GM10266 (cell line): ENCODE results near the gene CRYL1.

Experiments
- DNase-seq: peaks from one replicate; pipeline ENCODE4 v3.0.0; 2012; ENCODE audit errors: extremely low spot score
- TF ChIP-seq, protein P1 (sequence below): IDR thresholded peaks from 2 replicates; pipeline ENCODE4 v1.5.1; 2012; ENCODE audit warnings: mild to moderate bottlenecking, low read depth; ENCODE audit not compliant: control insufficient read depth, insufficient read depth; ENCODE audit errors: missing control alignments

Gene CRYL1

DNA sequence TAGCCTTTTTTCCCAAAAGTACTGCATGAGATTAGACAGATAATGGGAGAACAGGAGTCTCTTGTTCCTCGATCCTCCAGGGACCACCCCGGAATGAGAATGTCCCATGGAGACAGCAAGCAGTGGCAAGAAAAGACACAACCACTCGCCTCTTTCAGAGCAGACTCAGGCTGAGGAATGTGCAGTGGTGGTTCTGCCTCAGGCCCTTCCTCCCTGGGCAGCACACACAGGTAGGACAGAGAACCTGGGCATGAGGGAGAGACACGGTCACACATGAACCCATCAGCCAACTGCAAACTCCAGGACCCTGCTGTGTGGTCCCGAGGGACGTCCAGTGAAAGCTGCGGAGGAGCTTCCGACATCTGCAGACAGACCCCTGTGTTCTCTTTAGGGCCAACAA, 31.0 kb downstream of the CRYL1 start:
- no peak for DNase-seq
- TF ChIP-seq, protein P1, sequence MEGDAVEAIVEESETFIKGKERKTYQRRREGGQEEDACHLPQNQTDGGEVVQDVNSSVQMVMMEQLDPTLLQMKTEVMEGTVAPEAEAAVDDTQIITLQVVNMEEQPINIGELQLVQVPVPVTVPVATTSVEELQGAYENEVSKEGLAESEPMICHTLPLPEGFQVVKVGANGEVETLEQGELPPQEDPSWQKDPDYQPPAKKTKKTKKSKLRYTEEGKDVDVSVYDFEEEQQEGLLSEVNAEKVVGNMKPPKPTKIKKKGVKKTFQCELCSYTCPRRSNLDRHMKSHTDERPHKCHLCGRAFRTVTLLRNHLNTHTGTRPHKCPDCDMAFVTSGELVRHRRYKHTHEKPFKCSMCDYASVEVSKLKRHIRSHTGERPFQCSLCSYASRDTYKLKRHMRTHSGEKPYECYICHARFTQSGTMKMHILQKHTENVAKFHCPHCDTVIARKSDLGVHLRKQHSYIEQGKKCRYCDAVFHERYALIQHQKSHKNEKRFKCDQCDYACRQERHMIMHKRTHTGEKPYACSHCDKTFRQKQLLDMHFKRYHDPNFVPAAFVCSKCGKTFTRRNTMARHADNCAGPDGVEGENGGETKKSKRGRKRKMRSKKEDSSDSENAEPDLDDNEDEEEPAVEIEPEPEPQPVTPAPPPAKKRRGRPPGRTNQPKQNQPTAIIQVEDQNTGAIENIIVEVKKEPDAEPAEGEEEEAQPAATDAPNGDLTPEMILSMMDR: no peak

DNA sequence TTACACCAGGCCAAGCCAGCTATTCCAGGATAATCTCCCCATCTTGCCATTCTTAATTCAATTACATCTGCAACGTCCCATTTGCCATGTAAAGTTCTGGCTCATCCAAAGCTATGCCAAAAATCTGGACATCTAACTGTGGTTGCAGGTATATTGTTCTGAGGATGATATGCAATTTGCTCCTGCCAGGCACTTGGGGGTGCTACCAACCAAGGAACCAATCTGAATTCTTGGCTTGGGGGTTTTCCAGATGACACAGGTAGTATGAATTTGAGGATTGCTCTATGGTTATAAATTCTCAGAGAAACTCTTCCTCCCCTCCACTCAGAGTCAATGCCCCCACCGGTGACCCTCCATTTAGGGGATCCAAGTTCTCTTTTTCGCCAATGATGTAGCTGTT, 33.0 kb downstream of the CRYL1 start:
- DNase-seq: peak; percentile 55

DNA sequence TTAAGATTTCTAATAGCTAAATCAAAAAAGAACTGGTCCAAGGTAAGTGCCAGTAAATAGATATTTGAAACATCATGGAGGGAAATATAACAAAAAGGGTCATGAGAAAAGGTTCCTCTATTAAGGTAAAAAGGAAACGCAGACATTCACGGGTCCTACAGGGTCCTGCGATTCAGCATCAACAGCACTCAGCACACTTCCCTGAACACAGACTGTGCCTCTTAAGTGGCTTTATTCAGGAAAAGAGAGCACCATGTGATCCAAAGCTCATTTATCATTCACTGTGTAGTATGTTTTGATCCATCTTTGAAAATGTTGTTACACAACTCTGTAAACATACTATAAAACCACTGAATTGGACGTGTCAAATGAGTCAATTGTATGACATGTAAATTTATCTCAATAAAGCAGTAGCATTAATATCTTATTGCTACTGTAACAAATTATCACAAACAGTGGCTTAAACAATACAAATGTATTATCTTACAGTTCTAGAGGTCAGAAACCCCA, 33.7 kb downstream of the CRYL1 start:
- TF ChIP-seq, protein P1: no peak
- no peak for DNase-seq

More for the DNA sequence above, 33.0 kb downstream of the CRYL1 start:
- TF ChIP-seq, protein P1: peak; percentile 70

DNA sequence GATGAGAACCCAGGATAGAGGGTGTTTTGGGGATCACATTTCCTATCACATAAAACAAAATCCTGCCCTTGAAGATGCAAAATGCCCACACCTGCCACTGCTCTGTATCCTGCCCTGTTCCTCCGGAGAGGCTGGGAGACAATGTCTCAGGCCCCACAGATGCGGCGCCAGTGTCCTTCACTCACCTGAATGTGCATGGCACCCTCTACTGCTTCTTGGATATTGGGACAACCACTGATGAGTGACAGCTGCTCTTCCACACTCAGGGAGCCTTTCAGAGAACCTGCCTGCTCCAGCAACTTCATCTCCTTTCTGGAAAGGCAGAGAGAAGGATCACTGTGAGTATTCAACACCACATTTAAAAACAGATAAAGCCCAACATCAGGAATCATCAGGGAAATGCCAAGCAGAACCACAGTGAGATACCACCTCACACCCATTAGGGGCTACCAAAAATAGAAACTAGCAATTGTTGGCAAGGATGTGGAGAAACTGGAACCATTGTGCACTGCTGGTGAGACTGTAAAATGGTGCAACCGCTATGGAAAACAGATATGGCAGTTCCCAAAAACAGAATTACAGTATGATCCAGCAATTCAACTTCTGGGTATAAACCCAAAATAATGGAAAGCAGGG, 36.4 kb downstream of the CRYL1 start:
- TF ChIP-seq, protein P1: peak; percentile 52
- peak; percentile 55 for DNase-seq

DNA sequence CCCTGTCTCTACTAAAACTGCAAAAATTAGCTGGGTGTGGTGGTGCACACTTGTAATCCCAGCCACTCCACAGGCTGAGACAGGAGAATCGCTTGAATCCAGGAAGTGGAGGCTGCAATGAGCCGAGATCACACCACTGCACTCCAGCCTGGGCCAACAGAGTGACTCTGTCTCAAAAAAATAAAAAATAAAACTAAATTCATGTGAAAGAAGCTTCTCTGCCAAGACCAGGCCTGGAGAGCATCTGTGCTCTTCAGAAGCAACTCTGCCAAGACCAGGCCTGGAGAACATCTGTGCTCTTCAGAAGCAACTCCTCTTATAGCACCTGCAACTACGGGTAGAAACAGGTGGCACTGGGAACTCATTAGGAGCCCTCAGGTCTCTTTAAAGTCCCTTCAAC, 37.7 kb downstream of the CRYL1 start:
- TF ChIP-seq, protein P1: no peak
- DNase-seq: no peak

DNA sequence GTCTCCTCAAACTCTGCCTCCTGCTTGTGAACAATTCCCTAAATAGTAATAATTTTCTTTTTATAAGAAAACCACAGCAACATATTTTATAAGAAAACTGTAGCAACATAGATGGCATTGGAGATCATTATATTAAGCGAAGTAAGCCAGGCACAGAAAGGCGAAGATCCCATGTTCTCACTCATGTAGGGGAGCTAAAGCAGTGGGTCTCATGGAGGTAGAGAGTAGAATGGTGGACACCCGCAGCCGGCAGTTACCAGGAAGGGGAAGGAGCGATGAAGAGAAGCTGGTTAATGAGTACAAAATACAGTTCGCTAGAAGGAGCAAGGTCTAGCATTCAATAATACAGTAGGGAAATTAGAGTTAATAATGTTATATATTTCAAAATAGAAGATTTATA, 42.9 kb downstream of the CRYL1 start:
- TF ChIP-seq, protein P1: no peak
- no peak for DNase-seq

DNA sequence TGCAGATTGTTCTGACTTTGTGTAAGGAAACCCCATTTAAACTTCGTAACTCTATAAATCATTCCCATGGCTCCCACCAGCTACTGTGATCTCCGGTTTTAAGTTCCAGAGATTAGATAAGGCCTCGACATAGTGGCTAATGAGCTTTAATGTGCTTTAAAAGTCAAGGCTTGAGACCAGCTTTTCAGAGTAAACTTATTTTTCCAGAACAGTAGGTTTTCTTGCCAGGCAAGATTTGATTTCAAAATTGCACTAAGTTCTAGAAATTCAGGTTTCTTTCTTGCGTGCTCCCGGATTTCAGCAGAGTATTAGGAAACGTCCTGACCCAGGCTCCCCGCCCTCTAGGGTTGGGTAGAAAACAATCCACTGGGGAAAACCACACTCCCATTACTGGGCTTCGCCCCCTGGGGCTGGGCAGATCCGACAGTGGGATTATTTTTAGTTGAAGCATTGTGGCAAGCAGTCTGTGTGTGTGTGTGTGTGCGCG, 43.3 kb downstream of the CRYL1 start:
- no peak for DNase-seq
- TF ChIP-seq, protein P1: no peak
